Colonic mucosa (tissue), 4 donors: ENCODE measurements around the gene FILIP1L. TPM values are rescaled to one million over a fixed set of nuclear protein-coding genes. Genes with fewer than 3 reads are reported as not detected.
"Not testable (repeated sequence)": the region's sequence is repeated elsewhere in the genome, so short reads cannot be mapped to it uniquely, and the experiment has no call there.

Experiments used
- DNase-seq: peaks from one replicate; pipeline ENCODE4 v3.0.0-alpha.2; 2020
- H3K27ac ChIP-seq: fragments of 200-600 bp; one replicate; pipeline ENCODE4 v1.8.0; 2021
- H3K27me3 ChIP-seq: fragments of 200-600 bp; one replicate; pipeline ENCODE4 v1.8.0; 2021
- H3K36me3 ChIP-seq: fragments of 200-600 bp; one replicate; pipeline ENCODE4 v1.8.0; 2021
- H3K4me1 ChIP-seq: fragments of 200-600 bp; one replicate; pipeline ENCODE4 v1.8.0; 2021; ENCODE audit warnings: mild to moderate bottlenecking
- H3K4me3 ChIP-seq: fragments of 200-600 bp; one replicate; pipeline ENCODE4 v1.8.0; 2021
- H3K9ac ChIP-seq, 2 donors: one replicate each; pipeline ENCODE4 v1.7.0; 2013; ENCODE audit warnings: control low read depth in 2 of 2, low read depth in 2 of 2, low read length in 2 of 2
- H3K9me3 ChIP-seq: fragments of 200-600 bp; one replicate; pipeline ENCODE4 v1.8.0; 2021
- CTCF ChIP-seq: fragments of 200-600 bp; IDR thresholded peaks from one replicate; pipeline ENCODE4 v1.8.0; 2022; ENCODE audit warnings: antibody characterized with exemption, mild to moderate bottlenecking
- intact Hi-C: fragments of 100-400 bp; cut with DNase I; formaldehyde crosslinking; loops from one replicate; pipeline ENCODE4 v1.14.1; 2022
- total RNA-seq, 2 donors: library from RNA; stranded (reverse); fragmentation: NEBNext Ultra II Directional in 1 of 2; extraction: Animal tissue kit (Norgen Biotek cat#: 25700) in 1 of 2; gene quantifications; one replicate each; pipeline ENCODE4 v1.2.1, GENCODE V29; 2021
- donor health status: healthy.
- donor health status: DM: no; HTN: no; CAD: no.
- donor health status: DM: no; HTN: no; CAD: no.

Gene FILIP1L
- total RNA-seq, 2 donors from 2014 or later: 3.7 to 29.0 TPM

GRCh38 chr3:99845999-99846398 lies 268.3 kb downstream of the FILIP1L start:
- H3K4me1 ChIP-seq: no peaks in the 10 kb centered on the region

DNA sequence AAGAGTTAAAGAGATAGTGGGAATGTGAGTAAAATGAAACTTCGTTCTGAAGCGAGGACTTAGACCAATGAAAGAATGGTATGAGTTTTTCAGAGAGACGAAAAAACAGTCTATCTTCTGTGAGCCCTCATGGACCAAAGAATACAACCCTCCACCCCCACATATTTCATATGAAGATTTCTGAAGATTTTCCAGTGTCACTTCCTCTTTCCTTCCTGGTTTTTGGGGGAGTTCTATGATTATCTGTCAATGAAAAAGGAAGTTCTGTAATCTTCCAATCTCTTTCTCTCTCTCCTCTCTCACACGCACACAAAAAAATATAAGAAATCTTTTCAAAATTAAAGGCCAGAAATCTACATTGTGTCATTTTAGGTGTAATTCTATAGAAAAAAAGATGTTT lies 269.0 kb downstream of the FILIP1L start:
- H3K27ac ChIP-seq: peak overlapping the region; percentile 28
- H3K27me3 ChIP-seq: no peaks in the 10 kb centered on the region
- no peaks in the 10 kb centered on the region for H3K4me1 ChIP-seq
- no peak overlapping the region for H3K4me3 ChIP-seq
- intact Hi-C loops: loop anchor here (10.0 kb wide), 1 partner anchor 119 kb away; no protein-coding TSS in a partner anchor
- no peaks in the 10 kb centered on the region for H3K9me3 ChIP-seq
- no peak for DNase-seq
- no peak for TF ChIP-seq CTCF
- no peaks in the 10 kb centered on the region for H3K36me3 ChIP-seq
- no peak overlapping the region for H3K9ac ChIP-seq

More at GRCh38 chr3:99845999-99846398, 268.3 kb downstream of the FILIP1L start:
- no peak overlapping the region for H3K9ac ChIP-seq
- no peak for DNase-seq
- no peak for TF ChIP-seq CTCF
- no peaks in the 10 kb centered on the region for H3K36me3 ChIP-seq
- H3K27ac ChIP-seq: peak overlapping the region; percentile 48
- no peaks in the 10 kb centered on the region for H3K27me3 ChIP-seq
- intact Hi-C loops: loop anchor here (10.0 kb wide), 1 partner anchor 119 kb away; no protein-coding TSS in a partner anchor
- no peak overlapping the region for H3K4me3 ChIP-seq
- H3K9me3 ChIP-seq: no peaks in the 10 kb centered on the region

- no peak for DNase-seq
- Histone ChIP-seq H3K9ac (no peak overlapping the region), H3K4me1 (no peaks in the 10 kb centered on the region), H3K4me3 (no peak overlapping the region), H3K27ac (peak overlapping the region; percentile 52), H3K27me3 (no peaks in the 10 kb centered on the region), H3K36me3 (no peaks in the 10 kb centered on the region), H3K9me3 (no peaks in the 10 kb centered on the region)
- intact Hi-C loops: loop anchor here (2.0 to 10.0 kb wide), 2 partner anchors 121 to 411 kb away; no protein-coding TSS in a partner anchor
- no peak for TF ChIP-seq CTCF
Observed at GRCh38 chr3:99843590-99844258, 270.6 kb downstream of the FILIP1L start.

GRCh38 chr3:99842826-99843589 lies 271.3 kb downstream of the FILIP1L start:
- H3K4me3 ChIP-seq: no peak overlapping the region
- peak; percentile 55 for TF ChIP-seq CTCF
- H3K27ac ChIP-seq: peak overlapping the region; percentile 52
- H3K9ac ChIP-seq: no peak overlapping the region
- no peaks in the 10 kb centered on the region for H3K4me1 ChIP-seq
- intact Hi-C loops: loop anchor here (2.0 to 10.0 kb wide), 2 partner anchors 122 to 412 kb away; no protein-coding TSS in a partner anchor
- no peak for DNase-seq
- no peaks in the 10 kb centered on the region for H3K27me3 ChIP-seq
- no peaks in the 10 kb centered on the region for H3K9me3 ChIP-seq
- no peaks in the 10 kb centered on the region for H3K36me3 ChIP-seq

DNA sequence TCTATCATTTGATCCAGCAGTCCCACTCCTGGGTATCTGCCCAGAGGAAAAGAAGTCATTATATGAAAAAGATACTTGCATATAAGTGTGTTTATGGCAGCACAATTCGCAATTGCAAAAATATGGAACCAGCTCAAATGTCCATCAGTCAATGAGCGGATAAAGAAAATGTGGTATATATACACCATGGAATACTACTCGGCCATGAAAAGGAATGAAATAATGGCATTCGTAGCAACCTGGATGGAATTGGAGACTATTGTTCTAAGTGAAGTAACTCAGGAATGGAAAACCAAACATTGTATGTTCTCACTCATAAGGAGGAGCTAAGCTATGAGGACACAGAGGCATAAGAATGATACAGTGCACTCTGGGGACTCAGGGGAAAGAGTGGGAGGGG lies 272.4 kb downstream of the FILIP1L start:
- H3K9me3 ChIP-seq, H3K4me3 ChIP-seq, H3K36me3 ChIP-seq, H3K9ac ChIP-seq, DNase-seq, H3K27ac ChIP-seq, H3K4me1 ChIP-seq, H3K27me3 ChIP-seq: not testable (repeated sequence)
- intact Hi-C loops: loop anchor here (2.0 to 10.0 kb wide), 2 partner anchors 123 to 413 kb away; no protein-coding TSS in a partner anchor
